Tibial artery (tissue), 4 donors: Measurements from ENCODE around the gene NTSR1.
A peak's percentile ranks its signal among the peaks of the same experiment; 100 is the strongest.

ENCODE experiments used
- DNase-seq, 2 donors: peaks; one replicate each; pipeline ENCODE4 v3.0.0-alpha.2; 2019
- H3K27ac ChIP-seq, 2 donors: fragments of 200-600 bp; sonication (generic) in 1 of 2; 1 replicate in 1 of 2; 2 replicates in 1 of 2; pipeline ENCODE4 v1.5.1; 2018 to 2019; ENCODE audit warnings: mild to moderate bottlenecking in 1 of 2
- H3K27me3 ChIP-seq, 2 donors: fragments of 200-600 bp; sonication (generic) in 1 of 2; one replicate each; pipeline versions ENCODE4 v1.5.1 to v1.6.0; 2016 to 2019
- H3K36me3 ChIP-seq, 3 donors: fragments of 200-600 bp; sonication (generic) in 2 of 3; one replicate each; pipeline ENCODE4 v1.5.1; 2016 to 2019; ENCODE audit warnings: mild to moderate bottlenecking in 2 of 3
- H3K4me1 ChIP-seq, 4 donors: fragments of 200-600 bp; sonication (generic) in 2 of 4; 1 replicate in 3 of 4; 2 replicates in 1 of 4; pipeline ENCODE4 v1.5.1; 2016 to 2019
- H3K4me3 ChIP-seq, 2 donors: fragments of 200-600 bp; sonication (generic) in 1 of 2; 1 replicate in 1 of 2; 2 replicates in 1 of 2; pipeline ENCODE4 v1.5.1; 2018 to 2019; ENCODE audit warnings: mild to moderate bottlenecking in 2 of 2
- H3K9me3 ChIP-seq, 3 donors: fragments of 200-600 bp; sonication (generic) in 1 of 3; one replicate each; pipeline ENCODE4 v1.5.1; 2016 to 2019
- CTCF ChIP-seq, 2 experiments: fragments of 200-600 bp in 1 of 2; fragments of 450-650 bp in 1 of 2; IDR thresholded peaks; one replicate each; pipeline ENCODE4 v1.5.1; 2017 to 2019; ENCODE audit warnings: antibody characterized with exemption in 2 of 2, mild to moderate bottlenecking in 1 of 2, moderate library complexity in 1 of 2
- intact Hi-C: fragments of 100-400 bp; cut with DNase I; formaldehyde crosslinking; loops from one replicate; pipeline ENCODE4 v1.15.0; 2023; ENCODE audit warnings: low total_unique reads

NTSR1 gene

GRCh38 chr20:62727584-62728027 is 19.0 kb downstream of the NTSR1 start:
- TF ChIP-seq CTCF (IDR thresholded peaks at IDR 0.05), result no peak
- peak in 1 of 2 donors; percentile 33 for DNase-seq
- no peaks in the 10 kb centered on the region for H3K4me1 ChIP-seq
- H3K4me3 ChIP-seq, result no peak overlapping the region
- H3K27ac ChIP-seq, result no peak overlapping the region
- intact Hi-C loops, result no loop called here
- no peaks in the 10 kb centered on the region for H3K9me3 ChIP-seq
- no peaks in the 10 kb centered on the region for H3K36me3 ChIP-seq
- peaks cover 0 to 63% of the 10 kb centered on the region in 2 donors for H3K27me3 ChIP-seq

GRCh38 chr20:62728028-62728780 is 19.6 kb downstream of the NTSR1 start:
- peak in 1 of 2 donors; percentile 61 for DNase-seq
- Histone ChIP-seq H3K9me3 (no peaks in the 10 kb centered on the region), H3K4me3 (no peak overlapping the region), H3K4me1 (no peaks in the 10 kb centered on the region), H3K27me3 (peaks cover 0 to 69% of the 10 kb centered on the region in 2 donors), H3K27ac (no peak overlapping the region), H3K36me3 (no peaks in the 10 kb centered on the region)
- intact Hi-C loops, result no loop called here
- no peak for TF ChIP-seq CTCF (IDR thresholded peaks at IDR 0.05)

- H3K36me3 ChIP-seq, result no peaks in the 10 kb centered on the region
- DNase-seq, result peak in 1 of 2 donors; percentile 61
- peaks cover 0 to 69% of the 10 kb centered on the region in 2 donors for H3K27me3 ChIP-seq
- H3K27ac ChIP-seq, result no peak overlapping the region
- no peaks in the 10 kb centered on the region for H3K4me1 ChIP-seq
- no peak overlapping the region for H3K4me3 ChIP-seq
- H3K9me3 ChIP-seq, result no peaks in the 10 kb centered on the region
- TF ChIP-seq CTCF (IDR thresholded peaks at IDR 0.05), result no peak
- intact Hi-C loops, result no loop called here
Observed at GRCh38 chr20:62728781-62729300, 20.2 kb downstream of the NTSR1 start.

GRCh38 chr20:62730481-62730880 is 21.8 kb downstream of the NTSR1 start:
- DNase-seq, result no peak
- no peak overlapping the region for H3K4me3 ChIP-seq
- intact Hi-C loops, result no loop called here
- H3K36me3 ChIP-seq, result no peaks in the 10 kb centered on the region
- no peak for TF ChIP-seq CTCF (IDR thresholded peaks at IDR 0.05)
- peaks cover 0 to 69% of the 10 kb centered on the region in 2 donors for H3K27me3 ChIP-seq
- H3K27ac ChIP-seq, result no peak overlapping the region
- H3K9me3 ChIP-seq, result no peaks in the 10 kb centered on the region
- H3K4me1 ChIP-seq, result no peaks in the 10 kb centered on the region

DNA sequence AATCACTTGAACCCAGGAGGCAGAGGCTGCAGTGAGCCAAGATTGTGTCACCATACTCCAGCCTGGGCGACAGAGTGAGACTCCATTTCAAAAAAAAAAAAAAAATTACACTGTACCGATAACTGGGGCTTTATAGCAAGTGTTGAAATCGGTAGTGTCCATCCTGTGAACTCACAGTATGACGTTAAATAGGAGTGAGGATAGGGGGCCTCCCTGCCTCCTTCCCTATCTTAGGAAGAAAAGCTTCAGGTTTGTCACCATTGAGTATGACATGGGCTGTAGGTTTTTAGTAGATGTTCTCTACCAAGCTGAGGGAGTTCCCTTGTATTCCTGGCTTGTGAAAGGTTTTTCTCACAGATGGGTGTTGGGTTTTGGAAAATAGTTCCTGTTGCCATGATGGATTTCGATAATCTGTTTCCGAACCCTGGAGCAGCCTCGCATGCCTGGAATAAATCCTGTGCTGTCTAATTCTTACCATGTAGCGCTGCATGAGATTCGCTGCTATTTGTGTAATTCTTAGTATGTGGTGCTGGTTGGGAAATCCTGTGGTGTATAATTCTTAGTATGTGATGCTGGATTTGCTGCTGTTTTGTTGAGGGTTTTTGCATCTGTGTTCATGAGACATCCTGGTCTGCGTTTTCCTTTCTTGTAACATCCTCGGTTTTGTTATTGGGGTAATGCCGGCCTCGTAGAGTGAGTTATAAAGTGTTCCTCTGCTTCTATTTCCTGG is 23.6 kb downstream of the NTSR1 start:
- TF ChIP-seq CTCF (IDR thresholded peaks at IDR 0.05), result no peak
- H3K9me3 ChIP-seq, result no peaks in the 10 kb centered on the region
- no peaks in the 10 kb centered on the region for H3K4me1 ChIP-seq
- H3K4me3 ChIP-seq, result no peak overlapping the region
- no peaks in the 10 kb centered on the region for H3K36me3 ChIP-seq
- H3K27me3 ChIP-seq, result peaks cover 0 to 68% of the 10 kb centered on the region in 2 donors
- intact Hi-C loops, result no loop called here
- H3K27ac ChIP-seq, result no peak overlapping the region
- no peak for DNase-seq
